NCI-H69 (cell line): ENCODE data around the gene SHC2.
"Not testable (repeated sequence)": the region's sequence is repeated elsewhere in the genome, so short reads cannot be mapped to it uniquely, and the experiment has no call there.

Experiments used
- DNase-seq: peaks from one replicate; lab custom pipeline; 2025; lab: John Stamatoyannopoulos, UW

SHC2 gene

DNA sequence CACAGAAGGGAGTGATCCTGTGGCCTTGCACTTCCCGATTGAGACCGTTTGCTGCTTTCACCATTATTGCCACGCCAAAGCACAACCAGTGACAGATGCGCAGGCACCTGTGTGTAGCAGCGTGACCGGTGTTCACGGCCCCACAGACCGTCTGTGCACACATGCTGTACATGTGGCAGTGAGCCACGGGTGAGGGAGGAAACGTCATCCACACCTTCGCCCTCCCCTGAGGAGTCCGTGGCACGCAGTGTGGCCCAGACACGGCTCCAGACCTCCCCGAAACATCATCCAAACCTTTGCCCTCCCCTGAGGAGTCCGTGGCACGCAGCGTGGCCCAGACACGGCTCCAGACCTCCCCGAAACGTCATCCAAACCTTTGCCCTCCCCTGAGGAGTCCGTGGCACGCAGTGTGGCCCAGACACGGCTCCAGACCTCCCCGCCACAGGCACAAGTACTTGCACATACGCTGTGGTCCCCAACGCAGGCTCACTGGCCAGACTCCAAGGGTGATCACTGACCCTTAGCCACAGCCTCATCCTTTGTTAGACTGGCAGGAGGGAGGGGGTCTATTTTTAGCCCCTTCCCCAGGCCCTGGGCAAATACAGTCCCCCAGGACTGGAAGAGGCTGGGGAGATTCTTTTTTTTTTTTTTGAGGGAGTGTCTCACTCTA, 7.9 kb upstream of the SHC2 start:
- no peak for DNase-seq

DNA sequence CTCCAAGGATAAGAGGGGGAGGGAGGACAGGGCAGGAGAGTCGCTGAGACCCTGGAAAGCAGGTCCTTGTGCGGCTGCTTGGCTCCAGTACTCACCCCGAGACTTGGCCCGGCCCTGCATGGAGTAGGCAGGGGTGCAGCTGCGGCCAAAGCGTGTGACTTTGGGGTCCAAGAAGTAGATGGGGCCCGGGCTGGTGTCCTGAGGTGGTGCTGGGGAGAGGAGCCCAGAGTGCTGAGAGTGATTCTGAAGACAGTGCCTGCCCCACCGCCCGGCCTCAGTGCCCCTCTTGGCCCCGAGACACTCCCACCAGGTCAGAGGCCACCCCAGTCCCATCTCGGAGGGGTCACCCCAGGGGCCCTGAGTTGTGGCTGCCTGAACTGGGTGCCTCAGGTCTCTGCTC, 6.7 kb upstream of the SHC2 start:
- DNase-seq, result no peak

DNA sequence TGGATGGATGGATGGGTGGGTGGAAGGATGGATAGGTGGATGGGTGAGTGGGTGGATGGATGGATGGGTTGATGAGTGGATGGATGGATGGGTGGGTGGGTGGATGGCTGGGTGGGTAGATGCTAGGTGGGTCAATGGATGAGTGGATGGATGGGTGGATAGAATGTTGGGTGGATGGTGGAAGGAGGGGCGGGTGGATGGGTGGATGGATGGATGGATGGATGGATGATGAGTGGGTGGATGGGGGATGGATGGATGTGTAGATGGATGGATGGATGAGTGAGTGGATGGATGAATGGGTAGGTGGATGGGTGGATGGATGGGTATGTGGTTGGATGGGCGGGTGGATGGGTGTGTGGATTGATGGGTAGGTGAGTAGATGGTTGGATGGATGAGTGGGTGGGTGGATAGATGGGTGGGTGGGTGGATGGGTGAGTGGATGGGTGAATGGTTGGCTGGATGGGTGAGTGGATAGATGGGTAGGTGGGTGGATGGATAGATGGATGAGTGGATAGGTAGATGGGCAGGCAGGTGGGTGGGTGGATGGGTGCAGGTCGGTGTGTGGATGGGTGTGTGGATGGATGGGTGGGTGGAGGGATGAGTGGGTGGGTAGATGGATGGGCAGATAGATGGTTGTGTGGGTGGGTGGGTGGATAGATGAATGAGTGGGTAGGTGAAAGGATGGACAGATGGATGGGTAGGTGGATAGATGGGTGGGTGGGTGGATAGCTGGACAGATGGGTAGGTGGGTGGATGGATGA, 4.4 kb upstream of the SHC2 start:
- no peak for DNase-seq

DNA sequence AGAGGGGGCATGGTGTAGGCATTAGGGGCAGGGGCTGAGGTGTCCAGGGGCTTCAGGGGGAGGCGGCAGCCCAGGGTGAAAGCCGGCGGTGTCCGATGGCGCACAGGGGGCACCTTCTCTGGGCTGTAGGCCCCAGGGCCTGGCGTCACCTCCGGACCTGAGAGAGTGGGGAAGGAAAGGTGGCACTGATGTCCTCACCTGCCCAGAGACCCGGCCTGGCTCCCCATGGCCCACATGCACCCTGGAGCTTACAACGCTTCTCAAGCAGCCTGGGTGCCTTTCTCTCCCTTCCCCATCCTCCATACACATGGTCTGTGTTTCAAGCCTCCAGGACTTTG, 3.3 kb upstream of the SHC2 start:
- DNase-seq, result no peak

DNA sequence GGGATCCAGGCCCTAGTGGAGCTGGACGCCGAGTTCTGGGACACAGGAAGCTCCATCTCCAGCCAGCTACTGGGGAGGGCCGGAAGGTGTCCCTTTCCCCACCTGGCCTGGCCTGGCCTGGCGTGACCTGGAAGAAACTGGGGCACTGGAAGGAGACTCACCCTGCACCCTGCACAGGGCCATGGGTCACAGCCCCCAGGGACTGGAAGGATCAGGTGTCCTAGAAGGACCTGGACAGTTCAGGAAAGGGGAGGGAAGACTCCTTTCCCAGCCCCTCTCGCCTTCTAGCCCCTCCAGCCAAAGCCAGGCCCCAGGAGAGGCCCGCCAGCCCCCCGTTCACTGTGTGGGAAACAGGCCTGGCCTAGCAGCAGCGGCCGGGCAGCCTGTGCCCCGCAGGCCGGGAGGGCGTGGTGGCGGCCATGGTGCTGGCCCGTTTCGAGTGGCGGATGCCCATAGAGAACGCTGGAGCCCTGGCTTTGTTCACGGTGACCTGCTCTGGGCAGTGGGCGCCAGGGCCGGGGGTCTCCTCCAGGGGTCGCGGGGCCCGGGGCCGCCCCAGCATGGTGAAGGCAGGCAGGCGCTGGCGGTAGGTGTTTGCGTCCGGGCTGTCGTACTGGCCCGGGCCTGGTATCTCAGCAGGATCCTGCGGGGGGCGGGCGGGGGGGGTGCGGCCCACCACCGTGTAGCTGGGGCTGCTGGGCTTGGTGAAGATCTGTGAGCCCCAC, 2.8 kb upstream of the SHC2 start:
- DNase-seq, result no peak

DNA sequence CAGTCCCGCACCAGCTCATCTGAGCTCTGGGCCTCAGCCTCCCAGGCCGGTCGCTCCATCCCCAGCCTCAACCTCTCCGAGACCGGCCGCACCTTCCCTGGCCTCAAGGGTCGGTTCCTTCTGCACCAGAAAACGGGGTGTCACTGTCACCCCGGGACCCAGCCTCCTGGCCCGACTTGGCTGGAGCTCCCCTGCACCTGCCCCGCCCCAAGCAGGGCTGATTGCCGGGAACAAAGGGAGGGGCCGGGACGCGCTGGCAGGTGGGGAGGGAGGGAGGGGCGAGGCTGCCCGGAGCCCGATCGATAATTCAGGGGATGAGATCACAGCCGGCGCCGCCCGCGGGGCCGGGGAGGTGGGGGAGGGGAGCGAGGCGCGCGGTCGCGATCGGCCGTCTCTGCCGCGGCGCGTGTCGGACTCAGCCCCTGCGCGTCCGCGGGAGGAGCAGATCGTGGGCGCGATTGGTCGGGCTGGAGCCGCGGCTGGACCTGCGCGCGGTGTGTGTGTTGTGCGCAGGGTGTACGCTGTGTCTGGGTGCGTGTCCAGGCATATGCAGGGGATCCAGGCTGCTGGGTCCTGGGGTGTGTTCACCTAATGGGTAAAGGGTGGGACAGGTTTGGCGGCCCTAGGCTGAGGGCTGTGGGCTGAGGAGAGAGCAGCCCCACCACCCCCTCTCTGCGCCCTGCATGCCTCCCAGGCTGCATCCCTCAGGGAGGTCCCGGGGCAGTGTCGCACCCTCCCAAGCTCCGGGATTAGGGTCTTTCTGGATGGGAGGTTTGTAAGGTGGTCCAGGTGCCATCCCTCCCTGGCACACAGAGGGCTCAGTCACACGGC, 1.1 kb upstream of the SHC2 start:
- DNase-seq, result peak; percentile 86

DNA sequence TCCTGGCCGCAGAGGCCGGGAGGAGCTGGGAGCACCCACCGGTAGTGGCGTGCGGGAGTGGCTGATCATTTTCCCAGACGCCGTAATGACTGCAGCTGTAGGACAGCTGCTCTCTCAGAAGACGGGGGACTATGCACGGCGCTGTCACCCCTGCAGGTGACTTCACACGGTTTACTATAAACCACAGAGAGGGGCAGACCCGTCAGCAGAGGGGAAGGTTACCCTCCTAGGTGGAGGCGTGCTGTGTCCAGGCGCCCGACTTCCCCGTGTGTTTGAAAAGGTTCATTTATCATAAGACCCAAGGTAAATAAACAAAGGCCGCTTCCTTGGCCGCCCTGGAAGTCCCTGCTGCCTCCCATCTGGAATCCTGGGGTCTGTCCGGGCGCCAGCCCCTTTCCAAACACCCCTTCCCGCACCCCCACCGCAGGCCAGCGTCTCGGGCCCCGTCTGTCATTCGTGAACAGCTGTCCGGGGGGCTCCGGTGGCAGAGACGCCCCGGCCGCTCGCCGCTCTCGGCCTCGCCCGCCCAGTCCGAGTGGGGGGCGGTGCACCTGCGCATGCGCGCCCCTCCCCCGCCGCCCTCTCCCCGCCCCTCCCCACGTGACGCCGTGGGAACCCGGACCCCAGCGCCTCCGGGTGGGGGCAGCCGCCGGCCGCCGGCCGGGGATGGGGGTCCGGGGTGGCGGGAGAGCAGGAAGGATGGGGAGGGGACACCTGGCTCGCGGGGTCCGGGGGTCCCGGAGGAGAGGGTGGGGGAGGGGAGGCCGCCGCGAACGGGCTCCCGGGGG, 915 bp downstream of the SHC2 start:
- peak; percentile 96 for DNase-seq

DNA sequence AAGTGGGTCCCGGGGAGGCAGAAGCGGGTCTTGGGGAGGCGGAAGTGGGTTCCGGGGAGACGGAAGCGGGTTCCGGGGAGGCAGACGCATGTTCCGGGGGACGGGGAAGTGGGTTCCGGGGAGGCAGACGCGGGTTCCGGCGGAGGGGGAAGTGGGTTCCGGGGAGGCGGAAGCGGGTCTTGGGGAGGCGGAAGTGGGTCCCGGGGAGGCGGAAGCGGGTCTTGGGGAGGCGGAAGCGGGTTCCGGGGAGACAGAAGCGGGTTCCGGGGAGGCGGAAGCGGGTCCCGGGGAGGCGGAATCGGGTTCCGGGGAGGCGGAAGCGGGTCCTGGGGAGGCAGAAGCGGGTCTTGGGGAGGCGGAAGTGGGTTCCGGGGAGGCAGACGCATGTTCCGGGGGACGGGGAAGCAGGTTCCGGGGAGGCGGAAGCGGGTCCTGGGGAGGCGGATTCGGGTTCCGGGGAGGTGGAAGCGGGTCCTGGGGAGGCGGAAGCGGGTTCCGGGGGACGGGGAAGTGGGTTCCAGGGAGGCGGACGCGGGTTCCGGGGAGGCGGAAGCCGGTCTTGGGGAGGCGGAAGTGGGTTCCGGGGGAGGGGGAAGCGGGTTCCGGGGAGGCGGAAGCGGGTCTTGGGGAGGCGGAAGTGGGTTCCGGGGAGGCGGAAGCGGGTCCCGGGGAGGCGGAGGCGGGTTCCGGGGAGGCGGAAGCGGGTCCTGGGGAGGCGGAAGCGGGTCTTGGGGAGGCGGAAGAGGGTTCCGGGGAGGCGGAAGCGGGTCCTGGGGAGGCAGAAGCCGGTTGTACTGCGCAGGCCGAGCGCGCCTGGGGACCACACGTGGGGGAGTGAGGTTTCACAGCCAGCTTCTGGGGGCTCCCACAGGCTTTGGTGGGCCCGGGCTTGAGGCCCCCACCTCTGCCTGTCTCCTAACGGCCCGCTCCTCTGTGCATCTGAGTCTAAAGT, 2.5 kb downstream of the SHC2 start:
- DNase-seq, result no peak

DNA sequence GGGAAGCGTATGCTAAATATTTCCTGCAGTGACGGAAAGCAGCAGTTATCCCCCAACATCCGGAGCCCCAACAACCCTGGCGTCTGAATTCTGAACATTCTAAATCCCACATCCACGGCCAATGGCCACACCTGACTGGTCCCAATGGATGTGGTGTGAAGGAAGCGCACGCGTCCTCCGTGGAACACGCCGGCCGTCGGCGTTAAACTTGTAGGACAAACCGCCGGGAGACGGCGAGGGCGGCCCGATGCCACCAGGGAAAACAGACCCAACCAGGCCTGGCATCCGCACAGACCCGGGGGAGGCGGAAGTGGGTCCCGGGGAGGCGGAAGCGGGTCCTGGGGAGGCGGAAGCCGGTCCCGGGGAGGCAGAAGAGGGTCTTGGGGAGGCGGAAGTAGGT, 3.2 kb downstream of the SHC2 start:
- DNase-seq, result no peak

DNA sequence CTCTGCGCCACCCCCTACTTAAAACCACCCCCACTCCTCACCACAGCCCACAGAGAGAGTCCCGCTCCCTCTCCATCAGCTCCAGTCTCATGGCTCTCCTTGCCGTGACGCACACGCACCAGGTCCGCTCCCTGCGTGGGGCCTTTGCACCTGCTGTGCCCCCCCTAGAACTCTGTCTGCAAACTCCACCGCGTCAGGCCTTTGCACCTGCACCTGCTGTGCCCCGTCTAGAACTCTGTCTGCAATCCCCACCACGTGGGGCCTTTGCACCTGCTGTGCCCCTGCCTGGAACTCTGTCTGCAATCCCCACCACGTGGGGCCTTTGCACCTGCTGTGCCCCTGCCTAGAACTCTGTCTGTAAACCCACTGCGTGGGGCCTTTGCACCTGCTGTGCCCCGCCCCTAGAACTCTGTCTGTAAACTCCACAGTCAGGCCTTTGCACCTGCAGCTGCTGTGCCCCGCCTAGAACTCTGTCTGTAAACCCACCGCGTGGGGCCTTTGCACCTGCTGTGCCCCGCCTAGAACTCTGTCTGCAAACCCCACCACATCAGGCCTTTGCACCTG, 4.2 kb downstream of the SHC2 start:
- no peak for DNase-seq

DNA sequence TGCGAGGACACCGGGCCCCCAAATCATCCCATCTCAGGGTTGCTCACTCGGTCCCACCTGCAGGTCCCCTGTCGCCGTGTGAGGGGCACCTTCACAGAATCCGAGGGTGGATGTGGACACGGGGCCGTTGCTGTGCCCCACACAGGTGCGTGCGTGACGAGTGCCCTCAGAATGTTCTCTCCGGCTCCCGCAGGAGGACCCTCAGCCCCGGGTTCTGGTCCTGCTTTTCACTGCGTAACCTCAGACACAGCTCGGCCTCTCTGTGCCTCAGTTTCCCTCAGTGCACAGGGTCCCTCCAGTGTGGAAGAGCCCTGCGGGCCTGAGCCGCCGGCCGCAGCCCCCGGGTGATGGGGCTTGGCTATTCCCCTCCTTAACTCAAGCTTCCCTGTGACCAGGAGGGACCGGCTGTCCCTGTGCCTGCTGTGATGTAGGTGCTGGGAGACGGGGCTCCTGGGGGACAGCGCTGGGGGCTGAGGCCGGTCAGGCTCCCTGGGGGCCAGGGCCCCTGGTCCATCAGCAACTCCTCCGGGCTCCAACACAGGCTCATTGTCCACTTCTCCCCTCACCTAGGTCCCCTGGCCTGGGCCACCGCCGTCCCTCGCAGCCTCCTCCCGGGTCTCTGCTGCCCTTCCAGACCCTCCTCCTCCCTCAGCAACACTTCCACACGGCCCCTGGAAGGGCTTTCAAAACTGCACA, 4.8 kb downstream of the SHC2 start:
- no peak for DNase-seq

DNA sequence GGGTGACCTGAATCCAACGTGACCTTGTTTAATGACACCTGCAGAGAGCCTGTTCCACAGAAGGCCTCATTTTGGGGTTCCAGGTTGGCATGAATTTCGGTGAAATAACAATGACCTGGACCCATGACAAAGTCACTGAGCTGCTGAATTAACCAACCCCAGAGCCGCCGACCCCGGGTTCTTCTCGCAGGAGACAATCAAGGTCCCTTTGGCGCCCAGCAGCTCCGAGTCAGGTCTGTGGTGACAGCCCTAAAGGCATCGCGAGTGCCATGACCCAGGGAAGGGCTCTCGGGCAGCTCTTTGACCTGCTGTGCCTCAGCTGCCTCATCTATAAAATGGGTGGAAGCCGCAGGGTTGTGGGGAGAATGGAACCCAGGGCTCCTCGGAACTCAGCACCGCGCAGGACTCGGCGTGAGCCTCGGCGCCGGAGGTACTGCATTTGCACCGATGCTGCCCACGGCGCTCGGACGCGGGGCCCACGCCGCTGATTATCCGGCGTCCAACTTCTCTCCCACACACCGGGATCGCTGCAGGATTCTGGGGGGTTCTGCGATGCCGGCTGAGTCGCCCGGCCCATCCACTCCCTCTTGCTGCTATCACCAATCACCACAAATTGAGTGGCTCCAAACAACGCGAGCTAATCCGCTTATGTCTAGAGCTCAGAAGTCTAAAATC, 5.7 kb downstream of the SHC2 start:
- DNase-seq, result no peak

DNA sequence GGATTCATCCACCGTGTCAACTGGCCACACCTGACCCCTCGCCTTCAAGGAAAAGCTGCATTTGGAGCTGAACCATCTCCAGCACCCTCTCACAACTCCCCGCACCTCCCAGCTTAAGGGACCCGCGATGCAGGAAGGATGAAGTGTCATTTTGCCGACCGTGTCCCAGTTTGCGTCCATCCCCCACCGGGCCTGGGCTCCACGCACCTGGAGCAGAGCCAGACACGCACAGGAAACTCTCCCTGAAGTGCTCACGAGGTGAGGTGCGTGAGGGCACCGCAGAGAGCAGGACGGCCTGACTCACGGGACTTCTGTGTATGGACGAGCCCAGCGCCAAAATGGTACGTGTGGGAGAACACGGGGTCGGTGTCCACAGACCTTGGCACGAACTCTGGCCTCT, 7.2 kb downstream of the SHC2 start:
- no peak for DNase-seq

DNA sequence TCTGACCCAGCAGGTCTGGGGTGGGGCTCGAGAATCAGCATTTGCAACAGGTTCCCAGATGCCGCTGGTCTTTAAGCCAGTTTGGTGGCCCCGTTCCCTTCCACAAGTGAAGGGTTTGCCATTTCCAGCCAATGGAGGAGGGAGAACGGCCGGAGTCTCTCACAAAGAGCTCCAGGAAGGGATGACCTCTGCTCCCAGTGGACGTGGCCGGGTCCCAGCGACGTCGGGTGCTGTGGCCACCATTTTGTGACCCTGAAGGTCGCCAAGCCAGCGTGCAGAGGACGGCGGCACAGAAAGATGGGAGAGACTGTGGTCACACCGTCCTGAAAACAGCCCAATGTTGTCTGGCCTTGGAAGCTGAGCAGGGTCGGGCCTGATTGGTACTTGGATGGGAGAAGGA, 8.0 kb downstream of the SHC2 start:
- DNase-seq, result no peak

DNA sequence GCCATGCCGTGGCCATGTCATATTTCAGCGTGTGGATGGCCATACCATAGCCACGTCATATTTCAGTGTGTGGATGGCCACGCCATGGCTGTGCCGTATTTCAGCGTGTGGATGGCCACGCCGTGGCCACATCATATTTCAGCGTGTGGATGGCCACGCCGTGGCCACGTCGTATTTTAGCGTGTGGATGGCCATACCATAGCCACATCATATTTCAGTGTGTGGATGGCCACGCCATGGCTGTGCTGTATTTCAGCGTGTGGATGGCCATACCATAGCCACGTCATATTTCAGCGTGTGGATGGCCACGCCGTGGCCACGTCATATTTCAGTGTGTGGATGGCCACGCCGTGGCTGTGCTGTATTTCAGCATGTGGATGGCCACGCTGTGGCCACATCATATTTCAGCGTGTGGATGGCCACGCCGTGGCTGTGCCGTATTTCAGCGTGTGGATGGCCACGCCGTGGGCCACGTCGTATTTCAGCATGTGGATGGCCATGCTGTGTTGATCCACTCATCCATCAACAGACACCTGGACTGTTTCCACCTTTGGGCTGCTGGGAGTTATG, 9.8 kb downstream of the SHC2 start:
- DNase-seq, result not testable (repeated sequence)

DNA sequence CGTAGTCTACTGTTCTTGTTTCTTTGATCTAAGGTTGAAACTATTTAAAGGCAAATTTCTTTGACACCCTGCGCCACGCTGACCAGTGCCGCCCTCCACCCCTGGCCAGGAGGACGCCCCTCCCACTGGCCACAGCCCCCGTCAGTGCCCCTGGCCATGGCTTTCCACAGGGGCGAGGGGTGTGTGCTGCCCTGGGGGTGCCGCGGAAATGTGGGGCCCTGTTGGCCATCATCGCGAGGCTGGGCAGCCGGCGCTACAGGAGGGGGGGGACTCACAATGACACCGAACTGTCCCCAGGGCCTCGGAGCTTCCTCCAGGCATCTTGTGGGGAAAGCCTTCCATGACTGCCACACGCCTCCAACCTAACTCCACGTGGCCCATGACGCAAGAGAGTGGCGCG, 10.9 kb downstream of the SHC2 start:
- no peak for DNase-seq

DNA sequence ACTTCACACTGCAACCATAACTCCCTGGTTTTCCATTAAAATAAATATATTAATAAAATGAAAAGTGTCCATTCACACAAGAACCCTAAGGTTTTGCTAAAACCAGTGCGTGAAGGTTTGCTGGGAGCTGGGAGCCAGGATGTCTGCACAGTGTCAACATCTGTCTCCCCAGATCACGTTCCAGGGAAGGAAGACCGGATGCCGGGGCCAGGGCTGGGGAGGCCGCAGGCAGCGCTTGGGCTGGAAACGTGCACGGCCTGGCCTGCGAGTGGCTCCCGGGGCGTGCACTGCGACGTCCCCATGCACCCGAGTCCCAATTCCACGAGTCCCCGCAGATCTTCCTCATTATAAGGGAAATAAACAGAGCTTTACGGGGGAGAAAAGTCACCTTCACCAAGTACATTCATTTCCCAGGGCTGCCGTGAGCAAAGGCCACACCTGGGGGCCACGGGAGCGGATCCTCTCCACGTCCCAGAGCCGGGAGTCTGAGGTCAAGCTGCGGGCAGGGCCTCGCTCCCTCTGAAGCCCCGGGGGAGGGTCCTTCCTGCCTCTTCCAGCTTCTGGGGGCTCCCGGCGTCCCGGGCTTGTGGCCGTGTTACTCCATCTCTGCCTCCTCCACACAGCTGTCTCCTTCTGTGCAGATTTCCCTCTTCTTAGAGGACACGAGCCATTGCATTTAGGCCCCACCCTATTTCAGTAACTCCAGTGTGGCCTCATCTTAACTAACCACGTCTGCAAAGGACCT, 12.8 kb downstream of the SHC2 start:
- DNase-seq, result no peak

DNA sequence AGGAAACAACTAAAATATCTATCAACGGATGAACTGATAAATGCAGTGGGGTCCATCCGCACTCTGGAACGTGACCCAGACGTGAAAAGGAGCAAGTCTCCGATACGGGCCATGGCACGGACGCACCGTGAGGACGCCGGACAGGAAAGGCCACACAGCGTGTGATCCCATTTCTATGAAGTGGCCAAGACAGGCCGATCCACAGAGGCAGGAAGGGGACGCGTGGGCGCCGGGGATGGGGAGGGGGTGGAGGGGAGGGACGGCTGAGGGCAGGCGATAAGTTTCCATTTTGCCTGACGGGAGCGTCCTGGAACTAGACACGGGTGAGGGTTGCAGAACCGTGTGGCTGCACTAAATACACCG, 13.8 kb downstream of the SHC2 start:
- DNase-seq, result no peak
